GM12891 (cell line): ENCODE data around the gene CDH6.

Source experiments
- DNase-seq: peaks from one replicate; pipeline ENCODE4 v3.0.0; 2011; ENCODE audit warnings: low spot score; ENCODE audit not compliant: insufficient read length
- FAIRE-seq: peaks from 2 replicates; lab custom pipeline; 2011; peaks lifted over from hg19 to GRCh38; lab: Jason Lieb, UNC
- PAX5 ChIP-seq: IDR thresholded peaks from 2 replicates; pipeline ENCODE4 v1.6.1; 2011; ENCODE audit warnings: low read length, moderate library complexity, mild to moderate bottlenecking; ENCODE audit not compliant: insufficient read depth, severe bottlenecking
- POLR2A ChIP-seq: IDR thresholded peaks from 2 replicates; pipeline ENCODE4 v1.6.1; 2011; ENCODE audit warnings: low read depth, low read length, control low read depth
- POLR2AphosphoS5 ChIP-seq: IDR thresholded peaks from 2 replicates; pipeline ENCODE4 v1.6.1; 2011; ENCODE audit warnings: low read depth, low read length, control low read depth
- POU2F2 ChIP-seq: IDR thresholded peaks from 2 replicates; pipeline ENCODE4 v1.6.1; 2011; ENCODE audit warnings: low read depth, mild to moderate bottlenecking, control low read depth, low read length, moderate library complexity
- SPI1 ChIP-seq: IDR thresholded peaks from 2 replicates; pipeline ENCODE4 v1.6.1; 2011; ENCODE audit warnings: low read depth, low read length, control low read depth
- TAF1 ChIP-seq: IDR thresholded peaks from 2 replicates; pipeline ENCODE4 v1.6.1; 2011; ENCODE audit warnings: low read depth, low read length, control low read depth

The CDH6 gene

DNA sequence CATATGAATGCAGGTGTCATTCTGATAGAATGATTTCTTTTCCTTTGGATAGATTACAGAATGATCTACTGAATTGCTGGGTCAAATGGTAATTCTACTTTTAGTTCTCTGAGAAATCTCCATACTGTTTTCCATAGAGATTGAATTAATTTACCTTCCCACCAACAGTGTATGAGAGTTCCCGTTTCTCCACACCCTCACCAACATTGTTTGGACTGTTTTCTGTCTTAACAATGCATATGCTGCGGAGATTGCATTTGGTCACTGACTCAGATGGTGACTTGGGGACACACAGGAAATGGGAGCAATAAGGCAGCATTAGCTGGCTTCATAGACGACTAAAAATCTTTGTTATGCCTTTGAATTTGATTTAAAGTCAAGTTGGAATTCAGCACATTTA, 95.9 kb downstream of the CDH6 start:
- FAIRE-seq (no peak), DNase-seq (no peak)
- TF ChIP-seq POLR2A: no peak
- TF ChIP-seq SPI1: no peak
- TF ChIP-seq POLR2AphosphoS5: no peak
- TF ChIP-seq POU2F2: no peak
- no peak for TF ChIP-seq PAX5
- TF ChIP-seq TAF1: no peak

DNA sequence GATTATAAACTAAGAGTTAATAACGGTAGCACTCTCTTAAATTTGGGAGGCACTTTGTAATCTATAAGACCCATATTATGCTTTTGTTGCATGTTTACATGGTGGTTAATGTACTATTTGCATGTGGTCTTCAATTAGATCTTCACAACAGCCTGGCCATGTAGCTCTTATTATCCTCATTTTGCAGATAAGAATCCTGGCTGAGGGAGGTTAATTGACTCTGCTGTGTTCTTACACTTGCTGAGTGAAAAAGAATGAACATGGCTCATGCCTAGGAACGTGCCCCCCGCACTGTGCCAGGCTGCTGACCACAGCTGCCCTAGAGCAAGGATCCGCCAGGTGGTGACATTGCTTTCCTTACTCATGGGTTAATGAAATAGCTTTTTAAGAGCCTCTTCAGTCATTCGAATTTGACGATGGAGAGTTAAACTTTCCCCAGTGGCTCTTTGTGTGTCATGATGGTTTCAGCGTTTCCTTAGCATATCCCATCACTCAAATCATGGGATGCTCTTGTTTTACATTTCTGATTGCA, 97.9 kb downstream of the CDH6 start:
- DNase-seq (no peak), FAIRE-seq (no peak)
- no peak for TF ChIP-seq POLR2A
- no peak for TF ChIP-seq PAX5

DNA sequence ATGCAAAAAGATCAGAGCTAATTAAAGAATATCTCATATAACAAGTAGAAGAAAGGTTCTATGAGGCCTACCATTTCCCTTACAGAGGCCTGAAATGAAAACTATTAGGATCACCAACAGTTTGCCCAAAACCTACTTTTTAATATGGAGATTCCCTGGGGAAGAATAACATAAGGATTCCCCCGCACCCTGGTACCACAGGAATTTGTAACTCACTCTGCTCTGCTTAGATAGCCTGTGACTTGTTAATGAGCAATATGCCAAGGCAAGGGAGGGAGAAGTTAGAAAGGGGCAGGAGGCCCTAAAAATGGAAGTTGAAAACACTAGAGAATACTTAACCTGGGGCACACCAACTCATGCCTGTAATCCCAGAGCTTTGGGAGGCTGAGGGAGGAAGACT, 107.0 kb downstream of the CDH6 start:
- FAIRE-seq (no peak), DNase-seq (no peak)
- TF ChIP-seq PAX5: no peak
- TF ChIP-seq TAF1: no peak
- TF ChIP-seq POU2F2: no peak
- TF ChIP-seq POLR2AphosphoS5: no peak
- no peak for TF ChIP-seq SPI1

DNA sequence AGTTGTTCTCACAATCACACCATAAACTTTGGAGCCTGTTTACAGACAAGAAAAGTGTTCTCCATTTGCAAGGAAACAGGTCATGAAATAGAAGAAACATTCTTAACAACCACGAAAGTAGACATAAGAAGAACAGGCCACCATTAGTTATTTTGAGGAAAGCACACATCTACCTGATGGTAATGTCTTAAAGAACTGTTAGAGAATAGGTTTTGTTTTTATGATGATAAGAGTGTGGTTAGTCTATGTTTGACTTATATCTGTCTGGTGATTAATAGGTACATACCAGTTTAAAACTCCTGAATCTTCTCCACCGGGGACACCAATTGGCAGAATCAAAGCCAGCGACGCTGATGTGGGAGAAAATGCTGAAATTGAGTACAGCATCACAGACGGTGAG, 108.3 kb downstream of the CDH6 start:
- DNase-seq (no peak), FAIRE-seq (no peak)
- TF ChIP-seq PAX5: no peak
- TF ChIP-seq POU2F2: no peak

DNA sequence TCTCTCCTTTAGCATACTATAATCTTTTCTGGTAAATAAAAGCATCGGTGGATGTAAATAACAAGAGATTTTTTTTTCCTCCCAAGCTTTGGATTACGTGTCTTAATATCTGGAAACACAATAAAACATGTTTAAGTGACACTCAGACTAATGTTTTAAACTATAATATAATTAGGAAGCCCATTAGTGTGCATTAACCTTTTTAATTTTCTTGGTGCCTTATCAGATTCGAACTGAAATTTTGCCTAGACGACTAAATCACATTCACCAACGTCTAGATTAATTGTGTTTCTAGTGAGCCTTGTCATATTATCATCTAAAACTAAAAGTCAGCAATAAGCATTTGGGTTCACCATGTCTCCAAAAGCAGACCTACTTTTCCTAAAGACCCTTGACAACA, 110.2 kb downstream of the CDH6 start:
- FAIRE-seq (no peak), DNase-seq (no peak)
- no peak for TF ChIP-seq TAF1
- TF ChIP-seq POLR2AphosphoS5: no peak
- TF ChIP-seq SPI1: no peak
- no peak for TF ChIP-seq PAX5
- TF ChIP-seq POLR2A: no peak
- no peak for TF ChIP-seq POU2F2

DNA sequence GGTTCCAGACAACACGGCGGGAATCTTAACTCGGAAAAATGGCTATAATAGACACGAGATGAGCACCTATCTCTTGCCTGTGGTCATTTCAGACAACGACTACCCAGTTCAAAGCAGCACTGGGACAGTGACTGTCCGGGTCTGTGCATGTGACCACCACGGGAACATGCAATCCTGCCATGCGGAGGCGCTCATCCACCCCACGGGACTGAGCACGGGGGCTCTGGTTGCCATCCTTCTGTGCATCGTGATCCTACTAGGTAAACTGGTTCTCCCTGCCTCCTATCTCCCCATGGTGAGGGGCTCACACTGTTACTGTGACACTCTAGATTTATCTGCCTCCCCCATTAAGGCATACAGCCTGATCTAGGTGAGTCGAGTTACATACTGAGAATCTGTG, 124.2 kb downstream of the CDH6 start:
- TF ChIP-seq PAX5 (no peak), TAF1 (no peak), POLR2A (no peak), SPI1 (no peak), POLR2AphosphoS5 (no peak), POU2F2 (no peak)
- DNase-seq (no peak), FAIRE-seq (no peak)

DNA sequence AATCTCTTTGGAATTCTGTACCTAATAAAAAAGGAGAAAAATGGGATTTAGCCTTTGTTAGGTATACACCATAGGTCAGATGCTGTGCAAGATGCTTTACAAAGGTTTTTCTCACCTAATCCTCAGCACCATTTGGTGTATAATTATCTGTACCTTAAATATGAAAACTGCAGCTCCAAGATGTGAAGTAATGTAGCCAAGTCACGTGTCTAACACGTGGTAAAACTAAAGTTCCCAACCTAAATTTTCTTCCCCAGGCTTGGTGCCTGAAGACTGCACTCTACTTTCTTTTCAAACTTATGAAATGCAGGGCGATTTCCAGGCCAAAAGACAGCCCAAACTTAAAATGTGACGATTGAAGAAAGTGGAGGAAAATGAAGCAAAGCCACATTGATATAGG, 125.8 kb downstream of the CDH6 start:
- no peak for FAIRE-seq
- TF ChIP-seq POU2F2 (no peak), PAX5 (no peak), POLR2AphosphoS5 (no peak), POLR2A (no peak), TAF1 (no peak), SPI1 (no peak)

DNA sequence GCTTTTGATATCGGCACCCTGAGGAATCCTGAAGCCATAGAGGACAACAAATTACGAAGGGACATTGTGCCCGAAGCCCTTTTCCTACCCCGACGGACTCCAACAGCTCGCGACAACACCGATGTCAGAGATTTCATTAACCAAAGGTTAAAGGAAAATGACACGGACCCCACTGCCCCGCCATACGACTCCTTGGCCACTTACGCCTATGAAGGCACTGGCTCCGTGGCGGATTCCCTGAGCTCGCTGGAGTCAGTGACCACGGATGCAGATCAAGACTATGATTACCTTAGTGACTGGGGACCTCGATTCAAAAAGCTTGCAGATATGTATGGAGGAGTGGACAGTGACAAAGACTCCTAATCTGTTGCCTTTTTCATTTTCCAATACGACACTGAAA, 129.5 kb downstream of the CDH6 start:
- FAIRE-seq: no peak
- TF ChIP-seq SPI1: no peak
- no peak for TF ChIP-seq PAX5
- TF ChIP-seq POU2F2: no peak
- no peak for TF ChIP-seq POLR2A
- TF ChIP-seq POLR2AphosphoS5: no peak
- no peak for TF ChIP-seq TAF1
- no peak for DNase-seq

More for the DNA sequence above, 125.8 kb downstream of the CDH6 start:
- DNase-seq: no peak

DNA sequence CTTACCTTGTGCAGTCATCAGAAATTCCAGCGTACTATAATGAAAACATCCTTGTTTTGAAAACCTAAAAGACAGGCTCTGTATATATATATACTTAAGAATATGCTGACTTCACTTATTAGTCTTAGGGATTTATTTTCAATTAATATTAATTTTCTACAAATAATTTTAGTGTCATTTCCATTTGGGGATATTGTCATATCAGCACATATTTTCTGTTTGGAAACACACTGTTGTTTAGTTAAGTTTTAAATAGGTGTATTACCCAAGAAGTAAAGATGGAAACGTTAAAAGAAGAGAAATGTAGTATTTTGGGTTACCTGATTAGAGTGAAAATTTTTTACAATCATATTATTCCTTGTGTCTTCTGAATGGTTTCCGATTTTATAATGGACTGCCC, 131.4 kb downstream of the CDH6 start:
- no peak for TF ChIP-seq PAX5
- TF ChIP-seq SPI1: no peak
- TF ChIP-seq POLR2A: no peak
- TF ChIP-seq POU2F2: no peak
- TF ChIP-seq POLR2AphosphoS5: no peak
- no peak for TF ChIP-seq TAF1
- DNase-seq (no peak), FAIRE-seq (no peak)

DNA sequence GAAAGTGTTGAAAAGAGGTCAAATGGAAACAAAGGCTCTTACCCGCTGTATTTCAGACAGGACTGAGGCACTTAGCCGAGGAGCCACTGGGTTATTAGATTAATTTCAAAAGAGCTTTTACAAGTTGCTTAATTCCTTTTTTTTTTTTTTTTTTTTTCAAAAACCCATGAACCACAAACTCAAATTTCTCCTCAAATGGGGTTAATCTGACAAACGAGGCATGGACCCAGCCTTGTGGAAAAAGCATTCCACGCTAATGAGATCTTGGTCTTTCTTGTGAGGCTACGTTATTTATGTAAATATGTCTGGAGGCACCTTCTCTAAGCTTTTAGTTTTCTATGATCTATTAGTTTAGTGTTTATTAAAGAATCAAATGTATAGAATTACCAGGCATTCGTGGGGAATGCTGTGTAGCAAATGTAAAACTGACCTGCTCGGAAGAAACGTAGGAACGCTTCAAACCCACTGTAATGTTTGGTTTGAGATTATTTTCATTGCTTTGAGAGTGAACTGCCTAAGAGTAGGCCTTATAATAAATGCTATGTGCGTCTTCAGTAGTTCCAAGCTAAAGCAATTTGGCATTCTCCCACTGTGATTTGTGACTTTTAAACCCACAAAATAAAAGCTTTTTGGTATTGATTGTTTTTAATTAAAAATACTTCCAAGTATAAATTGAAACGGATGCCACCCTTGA, 134.7 kb downstream of the CDH6 start:
- TF ChIP-seq PAX5: no peak
- TF ChIP-seq TAF1: no peak
- TF ChIP-seq POU2F2: no peak
- TF ChIP-seq POLR2AphosphoS5: no peak
- no peak for TF ChIP-seq SPI1
- TF ChIP-seq POLR2A: no peak
- DNase-seq: no peak
- no peak for FAIRE-seq
